Anterior cingulate cortex (tissue), 58 donors: ENCODE data around the gene HSD17B13.

Experiments used
- DNase-seq, 58 donors: peaks; one replicate each; lab custom pipeline; 2025; lab: John Stamatoyannopoulos, UW

Gene HSD17B13

DNA sequence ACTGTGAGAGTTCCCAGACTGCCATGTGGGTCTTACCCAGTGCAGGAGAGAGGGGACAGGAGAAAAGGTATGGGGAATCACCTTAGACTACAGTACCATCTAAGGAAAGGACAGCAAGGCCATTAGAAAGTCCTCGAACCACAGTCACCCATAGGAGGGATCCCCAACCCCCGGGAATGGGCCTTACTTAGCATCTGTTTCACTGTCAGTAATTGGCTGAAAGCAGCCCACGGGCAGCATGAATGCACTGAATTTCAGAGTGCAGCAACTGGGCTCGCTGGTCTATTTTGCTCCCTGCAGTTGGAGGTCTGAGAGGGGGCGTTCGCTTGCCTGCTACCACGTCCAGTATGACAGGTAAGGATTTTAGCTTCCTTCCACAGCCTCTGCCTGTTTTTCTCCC is 51.9 kb downstream of the HSD17B13 start:
- no peak for DNase-seq

DNA sequence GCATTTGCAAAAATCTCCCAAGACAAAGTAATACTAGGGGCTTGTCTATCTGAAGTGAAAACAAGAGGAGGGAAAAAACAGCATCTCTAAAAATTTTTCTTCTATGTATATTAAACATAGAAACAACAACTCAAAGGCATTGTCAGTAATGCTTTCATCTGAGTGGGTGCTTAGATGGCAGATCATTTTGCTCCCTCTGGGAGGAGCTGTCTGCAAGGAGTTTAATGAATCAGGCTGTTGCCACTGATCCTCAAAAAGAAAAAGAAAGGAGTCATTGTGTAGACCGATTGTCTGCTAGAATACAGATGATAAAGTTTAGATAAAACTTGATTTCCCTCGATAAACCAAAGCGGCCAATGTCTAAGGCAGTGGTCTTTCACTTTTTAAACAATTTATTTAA is 52.5 kb downstream of the HSD17B13 start:
- peak in 29 of 58 donors; percentile 1 to 63 (median 9) for DNase-seq

DNA sequence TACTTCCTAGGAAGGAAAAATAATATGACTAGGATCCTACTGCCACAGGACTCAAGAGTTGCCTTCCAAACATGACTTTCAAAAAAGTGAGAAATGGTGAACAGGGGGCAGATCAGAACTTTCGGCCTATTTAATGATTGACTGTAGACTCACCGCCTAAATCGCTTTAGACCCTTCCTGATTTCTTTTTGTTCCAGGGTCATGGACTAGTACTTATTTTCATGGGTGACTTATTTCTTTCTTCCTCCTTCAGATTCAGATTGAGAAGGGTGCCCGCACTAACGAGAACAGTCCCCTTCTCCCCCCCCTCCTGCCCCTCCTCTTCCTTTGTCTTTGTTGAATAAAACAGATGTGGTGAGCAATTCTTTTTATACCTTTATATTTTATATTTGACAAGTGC is 54.3 kb downstream of the HSD17B13 start:
- DNase-seq = no peak

DNA sequence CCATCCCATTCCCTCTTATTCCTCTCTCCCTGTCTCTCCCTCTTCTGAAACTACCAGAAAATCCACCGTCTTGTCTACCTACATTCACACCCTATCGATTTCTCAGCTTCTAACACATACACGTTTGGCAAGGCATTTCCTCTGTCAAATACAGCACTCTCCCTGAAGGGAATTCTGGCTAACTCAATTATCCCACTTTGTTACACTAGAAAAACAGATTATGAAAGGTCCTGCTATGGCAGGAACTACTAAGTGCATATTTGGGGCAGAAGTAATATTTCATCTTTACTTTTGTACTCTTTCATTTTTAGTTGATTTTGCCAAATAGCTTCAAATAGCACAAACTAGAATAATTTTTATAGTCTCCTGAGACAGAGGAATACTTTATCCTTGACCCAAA is 55.7 kb downstream of the HSD17B13 start:
- DNase-seq = no peak

DNA sequence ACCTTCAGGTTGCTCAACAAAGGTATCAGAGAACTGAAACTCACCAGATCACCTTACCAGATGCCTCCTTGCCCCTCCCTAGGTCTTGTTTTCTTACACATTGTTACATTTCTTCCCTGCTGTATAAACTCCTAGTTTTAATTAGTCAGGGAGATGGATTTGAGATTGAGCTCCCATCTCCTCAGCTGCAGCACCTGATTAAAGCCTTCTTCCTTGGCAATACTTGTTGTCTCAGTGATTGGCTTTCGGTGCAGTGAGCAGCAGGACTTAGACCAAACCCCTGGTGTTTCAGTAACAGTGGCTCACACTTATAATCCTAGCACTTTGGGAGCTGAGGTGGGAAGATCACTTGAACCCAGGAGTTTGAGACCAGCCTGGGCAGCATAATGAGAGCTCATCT is 59.8 kb downstream of the HSD17B13 start:
- DNase-seq = no peak

DNA sequence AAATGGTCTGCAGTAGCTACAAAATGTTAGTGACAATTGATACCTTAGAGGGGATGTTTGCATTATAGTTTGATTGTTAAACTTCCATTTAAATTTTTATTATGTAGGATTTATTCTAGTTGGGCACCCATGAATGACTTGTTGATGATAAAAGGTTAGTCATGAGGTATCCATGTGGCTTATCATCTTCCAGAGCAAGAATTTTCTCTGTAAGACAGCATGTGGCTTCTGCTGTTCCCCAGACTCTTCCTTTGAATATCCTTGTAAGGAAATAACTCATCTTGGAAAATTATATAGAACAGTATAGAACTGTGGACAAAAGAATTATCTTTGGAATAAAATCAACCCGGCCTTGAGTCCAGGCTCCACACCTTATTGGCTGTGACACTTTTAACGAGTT is 62.2 kb downstream of the HSD17B13 start:
- DNase-seq = no peak

DNA sequence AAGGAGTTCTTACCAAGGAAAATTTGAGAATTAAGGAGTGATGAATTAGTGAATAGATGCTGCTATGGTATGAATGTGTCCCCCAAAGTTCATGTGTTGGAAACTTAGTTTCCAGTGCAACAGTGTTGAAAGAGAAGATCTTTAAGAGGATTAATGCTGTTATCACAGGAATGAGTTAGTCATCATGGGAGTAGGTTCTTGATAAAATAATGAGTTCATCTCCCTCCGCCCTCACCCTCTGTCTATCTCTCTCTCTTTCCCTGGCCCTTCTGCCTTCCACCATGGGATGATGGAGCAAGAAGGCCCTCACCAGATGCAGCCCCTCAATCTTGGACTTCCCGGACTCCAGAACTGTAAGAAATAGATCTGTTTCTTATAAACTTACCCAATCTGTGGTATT is 64.0 kb downstream of the HSD17B13 start:
- no peak for DNase-seq

DNA sequence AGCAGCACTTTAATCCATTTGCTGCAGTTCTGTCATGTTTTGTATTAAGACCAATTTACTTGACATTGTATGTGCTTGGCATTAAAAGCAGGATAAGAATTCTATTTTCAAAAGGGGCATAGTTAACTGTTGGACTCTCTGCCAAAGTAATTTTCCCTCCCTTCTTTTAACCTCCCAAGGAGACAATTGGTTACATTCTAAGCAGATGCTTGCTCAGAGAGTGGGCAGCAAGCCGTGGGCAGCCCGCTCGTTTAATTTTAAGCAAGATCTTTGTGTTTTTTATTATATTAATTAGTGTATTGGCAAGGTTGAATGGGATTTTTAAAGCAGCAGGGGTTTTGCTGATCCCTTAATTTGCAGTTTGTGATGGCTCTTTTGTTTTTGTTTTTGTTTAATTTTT is 65.2 kb downstream of the HSD17B13 start:
- DNase-seq = peak in 30 of 58 donors; percentile 1 to 70 (median 16)

DNA sequence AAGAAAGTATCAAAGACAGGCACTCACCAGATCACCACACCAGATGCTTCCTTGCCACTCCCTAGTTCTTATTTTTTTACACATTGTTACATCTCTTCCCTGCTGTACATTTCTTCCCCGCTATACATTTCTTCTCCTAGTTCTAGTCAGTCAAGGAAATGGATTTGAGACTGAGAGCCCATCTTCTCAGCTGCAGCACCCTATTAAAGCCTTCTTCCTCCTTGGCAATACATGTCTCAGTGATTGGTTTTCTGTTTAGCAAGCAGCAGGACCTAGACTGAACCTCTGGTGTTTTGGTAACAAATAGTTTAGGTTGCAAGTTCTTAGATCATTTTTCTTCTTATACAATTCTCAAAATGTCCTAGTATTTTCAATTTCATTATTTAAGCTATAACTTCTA is 66.9 kb downstream of the HSD17B13 start:
- DNase-seq = no peak
